ENCODE data around the gene DNAH1. TPM values are rescaled to one million over a fixed set of nuclear protein-coding genes. Genes with fewer than 3 reads are reported as not detected.

The DNAH1 gene
- total RNA-seq, 1 experiment from 2014 or later, result 5.5 TPM

DNA sequence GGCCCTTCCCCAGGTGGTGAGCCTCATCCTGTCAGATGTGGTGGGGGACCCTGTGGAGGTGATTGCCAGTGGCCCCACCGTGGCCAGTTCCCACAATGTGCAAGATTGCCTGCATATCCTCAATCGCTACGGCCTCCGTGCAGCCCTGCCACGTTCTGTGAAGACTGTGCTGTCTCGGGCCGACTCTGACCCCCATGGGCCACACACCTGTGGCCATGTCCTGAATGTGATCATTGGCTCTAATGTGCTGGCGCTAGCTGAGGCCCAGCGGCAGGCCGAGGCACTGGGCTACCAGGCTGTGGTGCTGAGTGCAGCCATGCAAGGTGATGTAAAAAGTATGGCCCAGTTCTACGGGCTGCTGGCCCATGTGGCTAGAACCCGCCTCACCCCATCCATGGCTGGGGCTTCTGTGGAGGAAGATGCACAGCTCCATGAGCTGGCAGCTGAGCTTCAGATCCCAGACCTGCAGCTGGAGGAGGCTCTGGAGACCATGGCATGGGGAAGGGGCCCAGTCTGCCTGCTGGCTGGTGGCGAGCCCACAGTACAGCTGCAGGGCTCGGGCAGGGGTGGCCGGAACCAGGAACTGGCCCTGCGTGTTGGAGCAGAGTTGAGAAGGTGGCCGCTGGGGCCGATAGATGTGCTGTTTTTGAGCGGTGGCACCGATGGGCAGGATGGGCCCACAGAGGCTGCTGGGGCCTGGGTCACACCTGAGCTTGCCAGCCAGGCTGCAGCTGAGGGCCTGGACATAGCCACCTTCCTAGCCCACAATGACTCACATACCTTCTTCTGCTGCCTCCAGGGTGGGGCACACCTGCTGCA is 23.7 kb upstream of the DNAH1 start:
- no peaks in the 10 kb centered on the region for H3K27me3 ChIP-seq (ENCODE audit: insufficient read depth, low read length)
- H3K9ac ChIP-seq (ENCODE audit: low read length), result no peak overlapping the region
- ATAC-seq (no peak), DNase-seq (ENCODE audit: low read depth, low spot score) (no peak)
- ChIA-PET POLR2A (no interaction called here), RAD21 (ENCODE audit: low non-redundant PET in 1 of 2, low total read pairs in 2 of 2, uncharacterized antibody in 2 of 2, unreplicated experiment in 2 of 2) (no interaction called here), CTCF (interaction anchor here (1.0 to 1.3 kb wide), 2 partner anchors 47 to 93 kb away, joined by 4 to 6 read pairs; no protein-coding TSS in a partner anchor)
- H2AFZ ChIP-seq (ENCODE audit: low read depth, low read length, poor library complexity, severe bottlenecking), result no peak overlapping the region
- intact Hi-C loops (cut with micrococcal nuclease), result loop anchor here (5.0 kb wide), 1 partner anchor 155 kb away; the partner anchor contains the start of gene SEMA3G
- H3K36me3 ChIP-seq (ENCODE audit: control insufficient read depth in 1 of 2, insufficient read depth in 2 of 2, low read length in 2 of 2), result 0 out of 4 replicates have a peak, but pooled peaks cover 0 to 8% of the 10 kb centered on the region in 2 experiments
- TF ChIP-seq EGR1 (IDR thresholded peaks at IDR 0.05; ENCODE audit: low read depth), result no peak
- no peak for TF ChIP-seq EZH2 (IDR thresholded peaks at IDR 0.05)
- TF ChIP-seq FOSL1 (IDR thresholded peaks at IDR 0.05; ENCODE audit: low read depth), result no peak
- TF ChIP-seq ZNF274 (IDR thresholded peaks at IDR 0.05; ENCODE audit: low read depth, low read length), result no peak
- TF ChIP-seq POLR2A (IDR thresholded peaks at IDR 0.05; ENCODE audit: borderline replicate concordance, extremely low read depth, insufficient read depth, insufficient read length), result no peak
- TF ChIP-seq, protein P1, sequence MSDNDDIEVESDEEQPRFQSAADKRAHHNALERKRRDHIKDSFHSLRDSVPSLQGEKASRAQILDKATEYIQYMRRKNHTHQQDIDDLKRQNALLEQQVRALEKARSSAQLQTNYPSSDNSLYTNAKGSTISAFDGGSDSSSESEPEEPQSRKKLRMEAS (IDR thresholded peaks at IDR 0.05), result no peak
- TF ChIP-seq, protein P2, sequence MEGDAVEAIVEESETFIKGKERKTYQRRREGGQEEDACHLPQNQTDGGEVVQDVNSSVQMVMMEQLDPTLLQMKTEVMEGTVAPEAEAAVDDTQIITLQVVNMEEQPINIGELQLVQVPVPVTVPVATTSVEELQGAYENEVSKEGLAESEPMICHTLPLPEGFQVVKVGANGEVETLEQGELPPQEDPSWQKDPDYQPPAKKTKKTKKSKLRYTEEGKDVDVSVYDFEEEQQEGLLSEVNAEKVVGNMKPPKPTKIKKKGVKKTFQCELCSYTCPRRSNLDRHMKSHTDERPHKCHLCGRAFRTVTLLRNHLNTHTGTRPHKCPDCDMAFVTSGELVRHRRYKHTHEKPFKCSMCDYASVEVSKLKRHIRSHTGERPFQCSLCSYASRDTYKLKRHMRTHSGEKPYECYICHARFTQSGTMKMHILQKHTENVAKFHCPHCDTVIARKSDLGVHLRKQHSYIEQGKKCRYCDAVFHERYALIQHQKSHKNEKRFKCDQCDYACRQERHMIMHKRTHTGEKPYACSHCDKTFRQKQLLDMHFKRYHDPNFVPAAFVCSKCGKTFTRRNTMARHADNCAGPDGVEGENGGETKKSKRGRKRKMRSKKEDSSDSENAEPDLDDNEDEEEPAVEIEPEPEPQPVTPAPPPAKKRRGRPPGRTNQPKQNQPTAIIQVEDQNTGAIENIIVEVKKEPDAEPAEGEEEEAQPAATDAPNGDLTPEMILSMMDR (IDR thresholded peaks at IDR 0.05 in 2 of 3, conservative IDR thresholded peaks at IDR 0.05 in 1 of 3; ENCODE audit: borderline replicate concordance in 1 of 3, insufficient read depth in 1 of 3, low read depth in 2 of 3, low read length in 2 of 3), result no peak
- no peak for TF ChIP-seq YY1 (IDR thresholded peaks at IDR 0.05; ENCODE audit: extremely low read depth, insufficient replicate concordance, low read depth, low read length)
- no peak overlapping the region for H3K4me3 ChIP-seq (replicated peaks in 1 of 2; ENCODE audit: low read depth in 1 of 2, low read length in 2 of 2)
- 0 out of 2 replicates have a peak, but pooled peaks cover 5% of the 10 kb centered on the region for H3K79me2 ChIP-seq (ENCODE audit: insufficient read depth, low read length)
- no peaks in the 10 kb centered on the region for H4K20me1 ChIP-seq (ENCODE audit: insufficient read depth)
- no peak overlapping the region for H3K4me2 ChIP-seq (ENCODE audit: low read length)
- peaks cover 4 to 6% of the 10 kb centered on the region in 2 experiments for H3K4me1 ChIP-seq (ENCODE audit: control insufficient read depth in 1 of 2, insufficient read depth in 2 of 2, low read length in 2 of 2)
- H3K27ac ChIP-seq (ENCODE audit: low read depth, low read length), result no peak overlapping the region
- H3K9me3 ChIP-seq (ENCODE audit: control insufficient read depth in 1 of 2, insufficient read depth in 1 of 2, low read depth in 1 of 2, low read length in 2 of 2), result no peaks in the 10 kb centered on the region
- H3K9me2 ChIP-seq (ENCODE audit: insufficient read depth), result no peaks in the 10 kb centered on the region
- no TSS peak for BruUV-seq (replicated peaks)
